HG03469 (cell line): ENCODE measurements around the gene IPO9.

Source experiments
- ATAC-seq: cut with Tn5 transposase; IDR thresholded peaks from one replicate; pipeline ENCODE4 v1.9.1; 2021; ENCODE audit warnings: mild to moderate bottlenecking, moderate library complexity, moderate number of reproducible peaks; ENCODE audit not compliant: unreplicated experiment

Gene IPO9

GRCh38 chr1:201886103-201886885 lies 57.3 kb downstream of the IPO9 start:
- ATAC-seq = no peak

GRCh38 chr1:201887116-201887866 lies 58.3 kb downstream of the IPO9 start:
- no peak for ATAC-seq

GRCh38 chr1:201888282-201889089 lies 59.5 kb downstream of the IPO9 start, which contains the start of gene SHISA4:
Gene SHISA4 (plus strand): TSS chr1:201888898. CDS start chr1:201888995, 97 bp downstream.
- no peak for ATAC-seq

- no peak for ATAC-seq
These were observed 60.4 kb downstream of the IPO9 start for GRCh38 chr1:201889090-201889968.

GRCh38 chr1:201890223-201890622 lies 61.3 kb downstream of the IPO9 start:
- ATAC-seq = no peak

- ATAC-seq = no peak
These were observed 62.0 kb downstream of the IPO9 start for GRCh38 chr1:201890806-201891450.

GRCh38 chr1:201891451-201892045 lies 62.6 kb downstream of the IPO9 start:
- ATAC-seq = no peak

GRCh38 chr1:201892211-201892610 lies 63.3 kb downstream of the IPO9 start:
- no peak for ATAC-seq

GRCh38 chr1:201893431-201893830 lies 64.5 kb downstream of the IPO9 start:
- ATAC-seq = no peak

- no peak for ATAC-seq
These were observed 65.6 kb downstream of the IPO9 start for GRCh38 chr1:201894343-201895119.

GRCh38 chr1:201895120-201895665 lies 66.2 kb downstream of the IPO9 start:
- no peak for ATAC-seq

- no peak for ATAC-seq
These were observed 67.2 kb downstream of the IPO9 start for GRCh38 chr1:201895913-201896807.

GRCh38 chr1:201896951-201897391 lies 68.0 kb downstream of the IPO9 start:
- ATAC-seq = no peak

- no peak for ATAC-seq
These were observed 69.4 kb downstream of the IPO9 start for GRCh38 chr1:201898240-201898894.

- ATAC-seq = no peak
These were observed 70.0 kb downstream of the IPO9 start for GRCh38 chr1:201898992-201899391.

GRCh38 chr1:201899683-201900429 lies 70.9 kb downstream of the IPO9 start:
- ATAC-seq = no peak
